DLD1 (cell line): ENCODE data around the gene CD79A.
"Not testable (repeated sequence)": the region's sequence is repeated elsewhere in the genome, so short reads cannot be mapped to it uniquely, and the experiment has no call there.

ENCODE experiments used
- in situ Hi-C: cut with HindIII; loops from 2 replicates; pipeline ENCODE4 v1.10.0; 2017; ENCODE audit warnings: low sequenced_read_pairs

The CD79A gene

GRCh38 chr19:41904118-41904870, 27.2 kb downstream of the CD79A start:
- in situ Hi-C loops, result no loop called here

GRCh38 chr19:41905273-41906002, 28.4 kb downstream of the CD79A start:
- in situ Hi-C loops, result no loop called here

- in situ Hi-C loops, result no loop called here
Observed at GRCh38 chr19:41906271-41906670, 29.2 kb downstream of the CD79A start.

GRCh38 chr19:41906916-41907680, 30.0 kb downstream of the CD79A start:
- in situ Hi-C loops, result no loop called here

- in situ Hi-C loops, result no loop called here
Observed at GRCh38 chr19:41907994-41908615, 31.0 kb downstream of the CD79A start.

GRCh38 chr19:41908724-41909464, 31.8 kb downstream of the CD79A start:
- in situ Hi-C loops, result no loop called here

- in situ Hi-C loops, result no loop called here
Observed at GRCh38 chr19:41909706-41910105, 32.6 kb downstream of the CD79A start.

- in situ Hi-C loops, result no loop called here
Observed at GRCh38 chr19:41910240-41910991, 33.3 kb downstream of the CD79A start.

- in situ Hi-C loops, result no loop called here
Observed at GRCh38 chr19:41910992-41911888, 34.2 kb downstream of the CD79A start.

- in situ Hi-C loops, result no loop called here
Observed at GRCh38 chr19:41911889-41912731, 35.0 kb downstream of the CD79A start.

GRCh38 chr19:41912899-41913537, 35.9 kb downstream of the CD79A start:
- in situ Hi-C loops, result no loop called here

GRCh38 chr19:41913538-41914423, 36.7 kb downstream of the CD79A start:
- in situ Hi-C loops, result no loop called here

- in situ Hi-C loops, result not testable (repeated sequence)
Observed at GRCh38 chr19:41914424-41914834, 37.4 kb downstream of the CD79A start.

- in situ Hi-C loops, result no loop called here
Observed at GRCh38 chr19:41915021-41915775, 38.1 kb downstream of the CD79A start.

GRCh38 chr19:41915776-41916414, 38.8 kb downstream of the CD79A start:
- in situ Hi-C loops, result no loop called here
